Panc1 (cell line): ENCODE data around the gene MAPK7. TPM values are rescaled to one million over a fixed set of nuclear protein-coding genes. Genes with fewer than 3 reads are reported as not detected.

ENCODE experiments used
- ATAC-seq: fragments of 200-7000 bp; cut with Tn5 transposase; 2 replicates; pipeline ENCODE4 v1.9.1; 2020; ENCODE audit warnings: mild to moderate bottlenecking, moderate library complexity
- BruUV-seq: library from RNA; stranded (reverse); fragments of 400-500 nt; replicated peaks from 2 replicates; lab custom pipeline; 2021; lab: Mats Ljungman, UMichigan
- CTCF ChIA-PET: fragments of 300-600 bp; sonication (Branson Sonifier 250); formaldehyde crosslinking; loops from one replicate; lab custom pipeline; 2022; ENCODE audit warnings: antibody characterized with exemption; lab: Charles Lee
- POLR2A ChIA-PET: fragments of 300-600 bp; sonication (Branson Sonifier 250); formaldehyde crosslinking; loops from one replicate; lab custom pipeline; 2022; ENCODE audit warnings: antibody characterized with exemption; lab: Charles Lee
- DNase-seq: peaks from one replicate; pipeline ENCODE4 v3.0.0-alpha.2; 2010; ENCODE audit warnings: low read depth, low spot score
- H3K27ac ChIP-seq: 2 replicates; pipeline ENCODE4 v1.5.1; 2011; ENCODE audit warnings: mild to moderate bottlenecking, low read length, inconsistent platforms
- H3K27me3 ChIP-seq: fragments of 200-500 bp; sonication (Bioruptor generic); 2 replicates; pipeline ENCODE4 v1.6.0; 2014; ENCODE audit warnings: low read length, inconsistent platforms; ENCODE audit not compliant: control insufficient read depth, insufficient read depth
- H3K36me3 ChIP-seq: fragments of 200-500 bp; sonication (Bioruptor generic); 2 replicates; pipeline ENCODE4 v1.5.1; 2014; ENCODE audit warnings: inconsistent platforms, mild to moderate bottlenecking, low read length, moderate library complexity; ENCODE audit not compliant: control insufficient read depth, insufficient read depth
- H3K4me1 ChIP-seq: 2 replicates; pipeline ENCODE4 v1.5.1; 2011; ENCODE audit warnings: inconsistent platforms, mild to moderate bottlenecking, low read length, moderate library complexity; ENCODE audit not compliant: control insufficient read depth, insufficient read depth
- H3K4me3 ChIP-seq, 2 experiments: 2 replicates each; pipeline ENCODE4 v1.5.1; 2011 to 2012; ENCODE audit warnings: low read depth in 2 of 2, low read length in 2 of 2, mild to moderate bottlenecking in 2 of 2, inconsistent platforms in 1 of 2, moderate library complexity in 1 of 2
- H3K9me3 ChIP-seq: fragments of 200-500 bp; sonication (Bioruptor generic); 2 replicates; pipeline ENCODE4 v1.5.1; 2014; ENCODE audit warnings: low read depth, mild to moderate bottlenecking, inconsistent platforms, low read length, moderate library complexity; ENCODE audit not compliant: control insufficient read depth, insufficient read depth
- POLR2AphosphoS5 ChIP-seq: IDR thresholded peaks from 2 replicates; pipeline ENCODE4 v1.6.1; 2012; ENCODE audit warnings: mild to moderate bottlenecking, low read depth, low read length, moderate library complexity
- SIN3A ChIP-seq: IDR thresholded peaks from 2 replicates; pipeline ENCODE4 v1.6.1; 2012; ENCODE audit warnings: low read depth, mild to moderate bottlenecking, low read length, moderate library complexity, borderline replicate concordance; ENCODE audit not compliant: insufficient read depth
- TCF7L2 ChIP-seq: IDR thresholded peaks from 2 replicates; pipeline ENCODE4 v1.6.1; 2011; ENCODE audit warnings: mild to moderate bottlenecking, low read depth, low read length, inconsistent platforms
- in situ Hi-C: cut with HindIII; loops from 2 replicates; pipeline ENCODE4 v1.10.0; 2016; ENCODE audit warnings: low sequenced_read_pairs, low pct_unique_long_range_greater_than_20kb
- intact Hi-C: fragments of 100-400 bp; cut with micrococcal nuclease; formaldehyde crosslinking; loops from one replicate; pipeline ENCODE4 v1.10.0; 2022; ENCODE audit not compliant: unreplicated experiment
- total RNA-seq: library from RNA; stranded (reverse); gene quantifications from one replicate; pipeline ENCODE4 v1.2.1, GENCODE V29; 2021; ENCODE audit not compliant: unreplicated experiment
- TF ChIP-seq, protein P1 (sequence below): fragments of 450-650 bp; IDR thresholded peaks from 2 replicates; pipeline ENCODE4 v1.5.1; 2017; ENCODE audit warnings: mild to moderate bottlenecking
- TF ChIP-seq, protein P2 (sequence below), 2 experiments: IDR thresholded peaks; 2 replicates each; pipeline ENCODE4 v1.6.1; 2011 to 2012; ENCODE audit warnings: low read depth in 2 of 2, control low read depth in 1 of 2, low read length in 1 of 2, mild to moderate bottlenecking in 1 of 2, moderate library complexity in 1 of 2; ENCODE audit not compliant: insufficient read depth in 1 of 2

The MAPK7 gene
- total RNA-seq, 1 experiment from 2014 or later, result 28.9 TPM

DNA sequence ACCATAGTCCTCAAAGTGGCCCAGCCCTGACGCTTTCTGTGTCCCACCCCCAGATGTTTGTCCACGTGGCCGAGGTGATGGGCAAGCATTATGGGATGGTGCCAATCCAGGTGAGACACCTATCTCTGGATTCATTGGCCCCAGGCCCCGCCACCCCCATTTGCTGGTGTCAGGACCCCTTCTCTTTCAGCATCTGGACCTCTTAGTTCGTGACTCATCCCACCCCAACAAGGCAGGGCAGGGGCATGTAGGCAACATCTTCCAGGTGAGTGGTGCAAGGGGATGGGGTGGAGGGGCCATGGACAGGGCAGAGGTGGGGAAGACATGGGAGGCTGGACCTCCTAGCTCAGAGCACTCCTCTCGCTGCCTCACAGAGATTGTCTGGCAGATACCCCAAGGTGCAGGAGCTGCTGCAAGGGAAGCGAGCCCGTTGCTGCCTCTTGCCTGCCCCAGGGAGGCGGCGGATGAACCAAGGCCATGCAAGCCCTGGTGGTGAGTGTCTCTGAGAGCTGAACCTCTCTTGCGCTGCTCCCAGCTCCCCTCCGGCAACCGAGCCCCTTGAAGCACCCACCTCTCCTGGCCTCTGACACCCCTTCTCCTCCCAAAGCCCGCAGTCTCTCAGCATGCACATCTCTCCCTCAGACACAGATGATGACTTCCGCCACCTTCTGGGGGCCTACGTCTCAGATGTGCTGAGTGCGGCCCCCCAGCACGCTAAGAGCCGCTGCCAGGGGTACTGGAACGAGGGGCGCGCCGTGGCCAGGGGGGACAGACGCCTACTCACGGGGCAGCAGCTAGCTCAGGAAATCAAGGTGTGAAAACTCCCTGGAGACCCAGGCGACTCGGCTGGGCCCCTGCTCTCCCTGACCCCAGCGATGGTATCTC lies 36.3 kb downstream of the MAPK7 start:
- H3K27me3 ChIP-seq, result no peaks in the 10 kb centered on the region
- POLR2A ChIA-PET, result interaction anchor here (0.5 kb wide), 1 partner anchor 12 kb away, joined by 6 read pairs; no protein-coding TSS in a partner anchor
- no peak overlapping the region for H3K4me3 ChIP-seq
- TF ChIP-seq TCF7L2, result no peak
- no peak for TF ChIP-seq POLR2AphosphoS5
- no peaks in the 10 kb centered on the region for H3K36me3 ChIP-seq
- no peak overlapping the region for H3K27ac ChIP-seq
- in situ Hi-C loops (no loop called here), intact Hi-C loops (no loop called here)
- ATAC-seq (no peak), DNase-seq (no peak)
- H3K4me1 ChIP-seq, result no peaks in the 10 kb centered on the region
- CTCF ChIA-PET, result no interaction called here
- BruUV-seq, result no TSS peak
- no peaks in the 10 kb centered on the region for H3K9me3 ChIP-seq

DNA sequence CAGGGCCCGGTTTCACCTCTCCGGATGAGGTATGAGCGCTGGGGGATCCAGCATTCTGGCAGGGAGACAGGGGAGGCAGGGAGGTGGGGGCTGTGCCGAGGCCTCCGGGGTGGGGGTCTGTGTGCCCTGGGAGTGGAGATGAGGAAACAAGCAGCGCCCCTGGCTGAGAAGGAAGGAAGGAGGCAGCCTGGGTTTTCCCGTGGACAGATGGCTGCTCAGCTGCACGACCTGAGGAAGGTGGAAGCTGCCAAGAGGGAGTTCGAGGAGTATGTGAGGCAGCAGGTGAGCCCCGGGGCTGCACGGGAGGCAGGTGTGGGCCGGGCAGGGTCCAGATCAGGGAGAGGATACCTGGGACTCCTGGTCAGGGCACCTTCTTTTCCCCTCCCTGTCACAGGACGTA lies 37.0 kb downstream of the MAPK7 start:
- H3K4me3 ChIP-seq, result no peak overlapping the region
- H3K27ac ChIP-seq, result no peak overlapping the region
- in situ Hi-C loops (no loop called here), intact Hi-C loops (no loop called here)
- no peaks in the 10 kb centered on the region for H3K27me3 ChIP-seq
- no peaks in the 10 kb centered on the region for H3K36me3 ChIP-seq
- H3K4me1 ChIP-seq, result no peaks in the 10 kb centered on the region
- H3K9me3 ChIP-seq, result no peaks in the 10 kb centered on the region
- POLR2A ChIA-PET, result interaction anchor here (0.5 kb wide), 1 partner anchor 12 kb away, joined by 6 read pairs; no protein-coding TSS in a partner anchor
- CTCF ChIA-PET, result no interaction called here
- no TSS peak for BruUV-seq
- TF ChIP-seq, protein P1, sequence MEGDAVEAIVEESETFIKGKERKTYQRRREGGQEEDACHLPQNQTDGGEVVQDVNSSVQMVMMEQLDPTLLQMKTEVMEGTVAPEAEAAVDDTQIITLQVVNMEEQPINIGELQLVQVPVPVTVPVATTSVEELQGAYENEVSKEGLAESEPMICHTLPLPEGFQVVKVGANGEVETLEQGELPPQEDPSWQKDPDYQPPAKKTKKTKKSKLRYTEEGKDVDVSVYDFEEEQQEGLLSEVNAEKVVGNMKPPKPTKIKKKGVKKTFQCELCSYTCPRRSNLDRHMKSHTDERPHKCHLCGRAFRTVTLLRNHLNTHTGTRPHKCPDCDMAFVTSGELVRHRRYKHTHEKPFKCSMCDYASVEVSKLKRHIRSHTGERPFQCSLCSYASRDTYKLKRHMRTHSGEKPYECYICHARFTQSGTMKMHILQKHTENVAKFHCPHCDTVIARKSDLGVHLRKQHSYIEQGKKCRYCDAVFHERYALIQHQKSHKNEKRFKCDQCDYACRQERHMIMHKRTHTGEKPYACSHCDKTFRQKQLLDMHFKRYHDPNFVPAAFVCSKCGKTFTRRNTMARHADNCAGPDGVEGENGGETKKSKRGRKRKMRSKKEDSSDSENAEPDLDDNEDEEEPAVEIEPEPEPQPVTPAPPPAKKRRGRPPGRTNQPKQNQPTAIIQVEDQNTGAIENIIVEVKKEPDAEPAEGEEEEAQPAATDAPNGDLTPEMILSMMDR, result no peak
- TF ChIP-seq, protein P2, sequence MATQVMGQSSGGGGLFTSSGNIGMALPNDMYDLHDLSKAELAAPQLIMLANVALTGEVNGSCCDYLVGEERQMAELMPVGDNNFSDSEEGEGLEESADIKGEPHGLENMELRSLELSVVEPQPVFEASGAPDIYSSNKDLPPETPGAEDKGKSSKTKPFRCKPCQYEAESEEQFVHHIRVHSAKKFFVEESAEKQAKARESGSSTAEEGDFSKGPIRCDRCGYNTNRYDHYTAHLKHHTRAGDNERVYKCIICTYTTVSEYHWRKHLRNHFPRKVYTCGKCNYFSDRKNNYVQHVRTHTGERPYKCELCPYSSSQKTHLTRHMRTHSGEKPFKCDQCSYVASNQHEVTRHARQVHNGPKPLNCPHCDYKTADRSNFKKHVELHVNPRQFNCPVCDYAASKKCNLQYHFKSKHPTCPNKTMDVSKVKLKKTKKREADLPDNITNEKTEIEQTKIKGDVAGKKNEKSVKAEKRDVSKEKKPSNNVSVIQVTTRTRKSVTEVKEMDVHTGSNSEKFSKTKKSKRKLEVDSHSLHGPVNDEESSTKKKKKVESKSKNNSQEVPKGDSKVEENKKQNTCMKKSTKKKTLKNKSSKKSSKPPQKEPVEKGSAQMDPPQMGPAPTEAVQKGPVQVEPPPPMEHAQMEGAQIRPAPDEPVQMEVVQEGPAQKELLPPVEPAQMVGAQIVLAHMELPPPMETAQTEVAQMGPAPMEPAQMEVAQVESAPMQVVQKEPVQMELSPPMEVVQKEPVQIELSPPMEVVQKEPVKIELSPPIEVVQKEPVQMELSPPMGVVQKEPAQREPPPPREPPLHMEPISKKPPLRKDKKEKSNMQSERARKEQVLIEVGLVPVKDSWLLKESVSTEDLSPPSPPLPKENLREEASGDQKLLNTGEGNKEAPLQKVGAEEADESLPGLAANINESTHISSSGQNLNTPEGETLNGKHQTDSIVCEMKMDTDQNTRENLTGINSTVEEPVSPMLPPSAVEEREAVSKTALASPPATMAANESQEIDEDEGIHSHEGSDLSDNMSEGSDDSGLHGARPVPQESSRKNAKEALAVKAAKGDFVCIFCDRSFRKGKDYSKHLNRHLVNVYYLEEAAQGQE (IDR thresholded peaks at IDR 0.05; ENCODE audit: insufficient read depth in 1 of 2, low read depth in 2 of 2, low read length in 1 of 2), result no peak
- TF ChIP-seq SIN3A, result no peak
- DNase-seq, result no peak
- no peak for ATAC-seq
